PC-9 (cell line): ENCODE measurements around the gene AGAP2. TPM values are rescaled to one million over a fixed set of nuclear protein-coding genes. Genes with fewer than 3 reads are reported as not detected.
A peak's percentile ranks its signal among the peaks of the same experiment; 100 is the strongest.

Experiments used
- BruUV-seq: library from RNA; stranded (reverse); fragments of 400-500 nt; replicated peaks from 2 replicates; lab custom pipeline; 2021; lab: Mats Ljungman, UMichigan
- CTCF ChIA-PET: fragments of 300-600 bp; sonication (Branson Sonifier 250); formaldehyde crosslinking; loops from one replicate; lab custom pipeline; 2022; ENCODE audit warnings: antibody characterized with exemption; lab: Charles Lee
- POLR2A ChIA-PET: fragments of 300-600 bp; sonication (Branson Sonifier 250); formaldehyde crosslinking; loops from one replicate; lab custom pipeline; 2022; ENCODE audit warnings: antibody characterized with exemption; ENCODE audit not compliant: unreplicated experiment; lab: Charles Lee
- DNase-seq, 2 experiments: peaks; one replicate each; pipeline versions ENCODE4 v3.0.0 to v3.0.0-alpha.2; 2015 to 2022; ENCODE audit warnings: mixed read lengths in 1 of 2
- H2AFZ ChIP-seq: fragments of 200-600 bp; sonication (generic); 2 replicates; pipeline ENCODE4 v1.8.1; 2017; ENCODE audit warnings: antibody characterized with exemption
- H3F3A ChIP-seq: fragments of 200-600 bp; sonication (generic); 2 replicates; pipeline ENCODE4 v1.8.1; 2017; ENCODE audit warnings: antibody characterized with exemption, mild to moderate bottlenecking, low read depth; ENCODE audit not compliant: insufficient read depth
- H3K27ac ChIP-seq: fragments of 200-600 bp; sonication (generic); 2 replicates; pipeline ENCODE4 v1.6.1; 2016; ENCODE audit warnings: mixed run types
- H3K27me3 ChIP-seq: fragments of 200-600 bp; sonication (generic); 2 replicates; pipeline ENCODE4 v1.6.1; 2016; ENCODE audit warnings: low read depth, mixed run types; ENCODE audit not compliant: insufficient read depth
- H3K36me3 ChIP-seq: fragments of 200-600 bp; sonication (generic); 2 replicates; pipeline ENCODE4 v1.6.1; 2016; ENCODE audit warnings: low read depth, mixed run types
- H3K4me1 ChIP-seq: fragments of 200-600 bp; sonication (generic); replicated peaks from 2 replicates; pipeline ENCODE4 v1.6.1; 2016; ENCODE audit warnings: mixed run types; ENCODE audit not compliant: insufficient read depth
- H3K4me2 ChIP-seq: fragments of 200-600 bp; sonication (generic); 2 replicates; pipeline ENCODE4 v1.6.1; 2017; ENCODE audit warnings: mixed run types
- H3K4me3 ChIP-seq: fragments of 200-600 bp; sonication (generic); 2 replicates; pipeline ENCODE4 v1.6.1; 2016; ENCODE audit warnings: mixed run types
- H3K79me2 ChIP-seq: fragments of 200-600 bp; sonication (generic); 2 replicates; pipeline ENCODE4 v1.6.1; 2017; ENCODE audit warnings: low read depth, mixed run types
- H3K9me2 ChIP-seq: fragments of 200-600 bp; sonication (generic); 2 replicates; pipeline ENCODE4 v1.8.1; 2017; ENCODE audit warnings: mild to moderate bottlenecking; ENCODE audit not compliant: insufficient read depth
- H3K9me3 ChIP-seq: fragments of 200-600 bp; sonication (generic); 2 replicates; pipeline ENCODE4 v1.8.1; 2016; ENCODE audit warnings: low read depth; ENCODE audit not compliant: insufficient read depth
- H4K20me1 ChIP-seq: fragments of 200-600 bp; sonication (generic); 2 replicates; pipeline ENCODE4 v1.8.1; 2017; ENCODE audit not compliant: insufficient read depth
- EZH2 ChIP-seq: fragments of 200-600 bp; sonication (generic); IDR thresholded peaks from 2 replicates; pipeline ENCODE4 v1.8.0; 2017; ENCODE audit warnings: antibody characterized with exemption, low read depth
- intact Hi-C: fragments of 100-400 bp; cut with micrococcal nuclease; formaldehyde crosslinking; loops from one replicate; pipeline ENCODE4 v1.10.0; 2022; ENCODE audit not compliant: unreplicated experiment
- total RNA-seq: library from RNA; stranded (reverse); gene quantifications from 2 replicates; pipeline ENCODE4 v1.2.3, GENCODE V29; 2021
- TF ChIP-seq, protein P1 (sequence below): fragments of 200-600 bp; sonication (generic); conservative IDR thresholded peaks from 2 replicates; pipeline ENCODE4 v1.6.1; 2017; ENCODE audit warnings: mixed run types, antibody characterized with exemption, mild to moderate bottlenecking, moderate library complexity

The AGAP2 gene
- total RNA-seq, 1 experiment from 2014 or later: 0.50 TPM

DNA sequence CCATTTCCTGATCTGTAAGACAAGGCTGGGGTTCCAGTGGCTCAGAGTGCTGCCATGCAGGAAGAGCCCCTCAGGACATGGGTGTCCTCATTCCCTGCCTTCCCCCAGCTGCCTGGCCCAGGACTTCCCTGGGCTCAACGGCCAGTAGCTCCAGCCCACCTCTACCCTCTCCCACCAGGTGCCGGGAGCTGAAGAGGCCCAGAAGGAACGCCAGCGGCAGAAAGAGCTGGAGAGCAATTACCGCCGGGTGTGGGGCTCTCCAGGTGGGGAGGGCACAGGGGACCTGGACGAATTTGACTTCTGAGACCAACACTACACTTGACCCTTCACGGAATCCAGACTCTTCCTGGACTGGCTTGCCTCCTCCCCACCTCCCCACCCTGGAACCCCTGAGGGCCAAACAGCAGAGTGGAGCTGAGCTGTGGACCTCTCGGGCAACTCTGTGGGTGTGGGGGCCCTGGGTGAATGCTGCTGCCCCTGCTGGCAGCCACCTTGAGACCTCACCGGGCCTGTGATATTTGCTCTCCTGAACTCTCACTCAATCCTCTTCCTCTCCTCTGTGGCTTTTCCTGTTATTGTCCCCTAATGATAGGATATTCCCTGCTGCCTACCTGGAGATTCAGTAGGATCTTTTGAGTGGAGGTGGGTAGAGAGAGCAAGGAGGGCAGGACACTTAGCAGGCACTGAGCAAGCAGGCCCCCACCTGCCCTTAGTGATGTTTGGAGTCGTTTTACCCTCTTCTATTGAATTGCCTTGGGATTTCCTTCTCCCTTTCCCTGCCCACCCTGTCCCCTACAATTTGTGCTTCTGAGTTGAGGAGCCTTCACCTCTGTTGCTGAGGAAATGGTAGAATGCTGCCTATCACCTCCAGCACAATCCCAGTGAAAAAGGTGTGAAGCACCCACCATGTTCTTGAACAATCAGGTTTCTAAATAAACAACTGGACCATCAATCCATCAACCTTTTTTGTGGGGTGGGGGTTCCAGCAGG lies 17.6 kb downstream of the AGAP2 start:
- H3K27ac ChIP-seq: no peak overlapping the region
- TF ChIP-seq, protein P1, sequence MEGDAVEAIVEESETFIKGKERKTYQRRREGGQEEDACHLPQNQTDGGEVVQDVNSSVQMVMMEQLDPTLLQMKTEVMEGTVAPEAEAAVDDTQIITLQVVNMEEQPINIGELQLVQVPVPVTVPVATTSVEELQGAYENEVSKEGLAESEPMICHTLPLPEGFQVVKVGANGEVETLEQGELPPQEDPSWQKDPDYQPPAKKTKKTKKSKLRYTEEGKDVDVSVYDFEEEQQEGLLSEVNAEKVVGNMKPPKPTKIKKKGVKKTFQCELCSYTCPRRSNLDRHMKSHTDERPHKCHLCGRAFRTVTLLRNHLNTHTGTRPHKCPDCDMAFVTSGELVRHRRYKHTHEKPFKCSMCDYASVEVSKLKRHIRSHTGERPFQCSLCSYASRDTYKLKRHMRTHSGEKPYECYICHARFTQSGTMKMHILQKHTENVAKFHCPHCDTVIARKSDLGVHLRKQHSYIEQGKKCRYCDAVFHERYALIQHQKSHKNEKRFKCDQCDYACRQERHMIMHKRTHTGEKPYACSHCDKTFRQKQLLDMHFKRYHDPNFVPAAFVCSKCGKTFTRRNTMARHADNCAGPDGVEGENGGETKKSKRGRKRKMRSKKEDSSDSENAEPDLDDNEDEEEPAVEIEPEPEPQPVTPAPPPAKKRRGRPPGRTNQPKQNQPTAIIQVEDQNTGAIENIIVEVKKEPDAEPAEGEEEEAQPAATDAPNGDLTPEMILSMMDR: no peak
- TF ChIP-seq EZH2: no peak
- no peaks in the 10 kb centered on the region for H3K4me1 ChIP-seq
- H3K4me3 ChIP-seq: no peak overlapping the region
- intact Hi-C loops: loop anchor here (10.0 kb wide), 1 partner anchor 126 kb away; the partner anchor contains the start of gene PIP4K2C
- H3K4me2 ChIP-seq: no peak overlapping the region
- no peaks in the 10 kb centered on the region for H3K9me3 ChIP-seq
- H3K36me3 ChIP-seq: no peaks in the 10 kb centered on the region
- H3K79me2 ChIP-seq: no peaks in the 10 kb centered on the region
- no peaks in the 10 kb centered on the region for H3F3A ChIP-seq
- TSS peak; percentile 39 for BruUV-seq
- no peaks in the 10 kb centered on the region for H3K27me3 ChIP-seq
- DNase-seq: no peak
- POLR2A ChIA-PET: interaction anchor here (0.6 kb wide), 1 partner anchor 216 kb away, joined by 3 read pairs; no protein-coding TSS in a partner anchor
- no peaks in the 10 kb centered on the region for H3K9me2 ChIP-seq
- H2AFZ ChIP-seq: no peak overlapping the region
- no peaks in the 10 kb centered on the region for H4K20me1 ChIP-seq
- CTCF ChIA-PET: no interaction called here

DNA sequence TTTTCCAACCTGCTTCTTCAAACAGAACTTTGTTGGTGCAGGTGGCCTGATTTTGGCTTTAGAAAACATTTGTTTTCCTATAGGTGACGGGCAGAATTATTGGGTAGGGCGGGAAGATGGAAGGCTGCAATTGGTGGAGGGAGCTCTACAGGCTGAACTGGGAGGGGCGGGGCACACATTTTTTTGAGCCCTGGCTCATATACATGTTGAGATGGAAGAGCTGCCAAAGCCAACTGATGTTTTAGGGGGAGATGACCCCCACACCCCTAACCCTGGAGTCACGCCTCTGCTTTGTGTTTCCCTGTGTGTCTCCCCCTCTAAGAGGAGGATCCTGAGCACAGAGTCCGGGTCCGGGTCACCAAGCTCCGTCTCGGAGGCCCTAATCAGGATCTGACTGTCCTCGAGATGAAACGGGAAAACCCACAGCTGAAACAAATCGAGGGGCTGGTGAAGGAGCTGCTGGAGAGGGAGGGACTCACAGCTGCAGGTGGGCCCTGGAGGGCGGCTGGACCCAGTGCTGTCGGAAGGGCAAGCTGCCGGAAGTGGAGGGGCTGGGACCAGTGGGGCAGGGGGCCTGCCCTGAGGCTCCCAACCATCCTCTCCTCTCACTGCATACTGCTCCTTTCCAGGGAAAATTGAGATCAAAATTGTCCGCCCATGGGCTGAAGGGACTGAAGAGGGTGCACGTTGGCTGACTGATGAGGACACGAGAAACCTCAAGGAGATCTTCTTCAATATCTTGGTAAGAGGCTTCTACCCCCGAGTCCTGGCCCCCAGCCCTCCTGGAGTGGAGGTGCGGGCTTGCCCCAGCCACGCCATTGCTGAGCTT lies 18.6 kb downstream of the AGAP2 start:
- Histone ChIP-seq H3F3A (no peaks in the 10 kb centered on the region), H3K9me2 (no peaks in the 10 kb centered on the region), H4K20me1 (no peaks in the 10 kb centered on the region), H3K4me2 (no peak overlapping the region), H3K27me3 (no peaks in the 10 kb centered on the region), H3K79me2 (no peaks in the 10 kb centered on the region), H3K4me1 (no peaks in the 10 kb centered on the region), H3K36me3 (no peaks in the 10 kb centered on the region), H3K4me3 (no peak overlapping the region), H3K27ac (no peak overlapping the region), H3K9me3 (no peaks in the 10 kb centered on the region), H2AFZ (no peak overlapping the region)
- CTCF ChIA-PET: no interaction called here
- no TSS peak for BruUV-seq
- no peak for DNase-seq
- intact Hi-C loops: loop anchor here (10.0 kb wide), 1 partner anchor 125 kb away; the partner anchor contains the start of gene PIP4K2C
- TF ChIP-seq EZH2: no peak
- TF ChIP-seq, protein P1: no peak
- POLR2A ChIA-PET: no interaction called here
